CD14-positive monocyte (primary cell): ENCODE measurements around the gene MATK. TPM values are rescaled to one million over a fixed set of nuclear protein-coding genes. Genes with fewer than 3 reads are reported as not detected.

Source experiments
- DNase-seq, 3 donors: peaks; one replicate each; pipeline ENCODE4 v3.0.0-alpha.2; 2011 to 2022
- H2AFZ ChIP-seq: 2 replicates; pipeline ENCODE4 v1.6.0; 2012; ENCODE audit warnings: mild to moderate bottlenecking, low read depth, low read length, inconsistent platforms; ENCODE audit not compliant: insufficient read depth, poor library complexity, severe bottlenecking
- H3K27ac ChIP-seq, 2 donors: 1 replicate in 1 of 2; 2 replicates in 1 of 2; pipeline ENCODE4 v1.5.1; 2012 to 2013; ENCODE audit warnings: low read length in 2 of 2, control low read depth in 1 of 2, inconsistent platforms in 1 of 2, low read depth in 1 of 2, mild to moderate bottlenecking in 1 of 2
- H3K27me3 ChIP-seq, 2 donors: one replicate each; pipeline versions ENCODE4 v1.6.0 to v1.6.1; 2011 to 2013; ENCODE audit warnings: low read length in 2 of 2; ENCODE audit not compliant: control insufficient read depth in 2 of 2, insufficient read depth in 2 of 2
- H3K36me3 ChIP-seq, 2 donors: replicated peaks in 1 of 2; 1 replicate in 1 of 2; 2 replicates in 1 of 2; pipeline versions ENCODE4 v1.5.1 to v1.6.1; 2012 to 2013; ENCODE audit warnings: low read length in 2 of 2, control low read depth in 1 of 2, inconsistent platforms in 1 of 2, mild to moderate bottlenecking in 1 of 2; ENCODE audit not compliant: insufficient read depth in 2 of 2, control insufficient read depth in 1 of 2
- H3K4me1 ChIP-seq, 2 donors: 1 replicate in 1 of 2; 2 replicates in 1 of 2; pipeline versions ENCODE4 v1.5.1 to v1.6.1; 2012 to 2013; ENCODE audit warnings: low read length in 2 of 2, control low read depth in 1 of 2, inconsistent platforms in 1 of 2, mild to moderate bottlenecking in 1 of 2, moderate library complexity in 1 of 2; ENCODE audit not compliant: insufficient read depth in 2 of 2, control insufficient read depth in 1 of 2
- H3K4me2 ChIP-seq: replicated peaks from 2 replicates; pipeline ENCODE3; 2012; ENCODE audit warnings: low read length, moderate library complexity, mild to moderate bottlenecking; ENCODE audit not compliant: poor library complexity, severe bottlenecking; ENCODE audit errors: extremely low read depth
- H3K4me3 ChIP-seq, 3 experiments: fragments of 200-600 bp in 1 of 3; sonication (generic) in 1 of 3; replicated peaks in 1 of 3; 1 replicate in 2 of 3; 2 replicates in 1 of 3; pipeline ENCODE4 v1.5.1; 2011 to 2013; ENCODE audit warnings: low read length in 3 of 3, mild to moderate bottlenecking in 3 of 3, control low read depth in 2 of 3, low read depth in 2 of 3, inconsistent platforms in 1 of 3, moderate library complexity in 1 of 3
- H3K79me2 ChIP-seq: 2 replicates; pipeline ENCODE4 v1.6.0; 2012; ENCODE audit warnings: mild to moderate bottlenecking, control low read depth, inconsistent platforms, low read length, moderate library complexity; ENCODE audit not compliant: insufficient read depth
- H3K9ac ChIP-seq: 2 replicates; pipeline ENCODE4 v1.6.0; 2017; ENCODE audit warnings: low read length, mild to moderate bottlenecking; ENCODE audit not compliant: insufficient read depth, poor library complexity, severe bottlenecking
- H3K9me3 ChIP-seq, 2 donors: replicated peaks in 1 of 2; 1 replicate in 1 of 2; 2 replicates in 1 of 2; pipeline versions ENCODE4 v1.5.1 to v1.6.1; 2012 to 2013; ENCODE audit warnings: low read length in 2 of 2, control low read depth in 1 of 2; ENCODE audit not compliant: control insufficient read depth in 1 of 2, insufficient read depth in 1 of 2
- H4K20me1 ChIP-seq: 2 replicates; pipeline ENCODE4 v1.6.0; 2012; ENCODE audit warnings: mild to moderate bottlenecking, low read length, control low read depth, moderate library complexity; ENCODE audit not compliant: insufficient read depth
- H3K27ac Mint-ChIP-seq, 7 donors: one replicate each; pipeline ENCODE4 v1.8.0; 2020; ENCODE audit warnings: mild to moderate bottlenecking in 7 of 7, mixed read lengths in 7 of 7, moderate library complexity in 6 of 7, inconsistent platforms in 2 of 7
- H3K27me3 Mint-ChIP-seq, 3 donors: one replicate each; pipeline ENCODE4 v1.8.0; 2021 to 2022; ENCODE audit warnings: low read depth in 3 of 3, mild to moderate bottlenecking in 3 of 3, mixed read lengths in 3 of 3, moderate library complexity in 3 of 3, inconsistent platforms in 1 of 3
- H3K36me3 Mint-ChIP-seq, 2 donors: one replicate each; pipeline ENCODE4 v1.8.0; 2020; ENCODE audit warnings: mixed read lengths in 2 of 2, inconsistent platforms in 1 of 2, mild to moderate bottlenecking in 1 of 2
- H3K4me1 Mint-ChIP-seq: one replicate; pipeline ENCODE4 v1.8.0; 2020; ENCODE audit warnings: mild to moderate bottlenecking, mixed read lengths
- H3K4me3 Mint-ChIP-seq, 2 donors: one replicate each; pipeline ENCODE4 v1.8.0; 2020; ENCODE audit warnings: mild to moderate bottlenecking in 2 of 2, mixed read lengths in 2 of 2, moderate library complexity in 1 of 2
- H3K9me3 Mint-ChIP-seq, 7 donors: one replicate each; pipeline ENCODE4 v1.8.0; 2020 to 2022; ENCODE audit warnings: mixed read lengths in 7 of 7, mild to moderate bottlenecking in 6 of 7, moderate library complexity in 6 of 7, inconsistent platforms in 2 of 7
- WGBS: methylation state at CpG from one replicate; pipeline ENCODE4 v1.1.5; 2013; ENCODE audit warnings: missing lambda C conversion rate; ENCODE audit not compliant: insufficient coverage; 5-methylcytosine and 5-hydroxymethylcytosine counted together
- intact Hi-C, 2 donors: fragments of 100-400 bp; cut with micrococcal nuclease; formaldehyde crosslinking; loops; one replicate each; pipeline versions ENCODE4 v1.15.0 to v1.15.1; 2023
- polyA plus RNA-seq, 3 donors: library from polyadenylated mRNA; depleted of rRNA in 1 of 3; unstranded in 2 of 3; stranded (reverse) in 1 of 3; fragments of 300-500 nt in 2 of 3; fragments of >200 nt in 1 of 3; fragmentation: Illumina TruSeq in 2 of 3; gene quantifications; 1 replicate in 2 of 3; 2 replicates in 1 of 3; pipeline ENCODE4 v1.2.3, GENCODE V29; 2012 to 2021
- TF ChIP-seq, protein P1 (sequence below): fragments of 200-600 bp; IDR thresholded peaks from one replicate; pipeline ENCODE4 v1.8.0; 2022; ENCODE audit warnings: antibody characterized with exemption, mild to moderate bottlenecking

MATK gene
- polyA plus RNA-seq, 3 donors = 0.20 to 0.44 (median 0.35) TPM

DNA sequence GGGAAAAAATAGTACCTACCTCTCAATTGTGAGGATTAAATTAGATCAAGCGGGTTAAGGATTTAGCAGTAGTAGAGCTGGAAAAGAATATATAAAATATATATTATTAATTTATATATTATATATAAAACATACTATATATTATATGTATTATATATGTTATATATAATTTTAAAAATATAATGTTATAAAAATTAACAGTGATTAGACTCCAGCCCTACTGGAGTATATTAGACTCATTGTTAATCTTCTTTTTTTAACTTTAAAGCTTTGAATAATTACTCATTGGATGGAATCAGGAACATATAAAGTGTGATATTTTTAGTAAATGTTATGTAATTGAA lies 24.1 kb downstream of the MATK start:
- Histone ChIP-seq H3K27ac (peak overlapping the region; percentile 98 to 99), H3K27me3 (no peaks in the 10 kb centered on the region), H2AFZ (no peak overlapping the region), H3K9ac (no peak overlapping the region), H3K4me2 (peak overlapping the region; percentile 79), H3K79me2 (peaks cover 12% of the 10 kb centered on the region), H4K20me1 (peaks cover 4% of the 10 kb centered on the region), H3K36me3 (peaks cover 19 to 29% of the 10 kb centered on the region in 2 donors), H3K4me1 (peaks cover 23 to 24% of the 10 kb centered on the region in 2 donors), H3K4me3 (peak overlapping the region in 2 of 3 experiments; percentile 87 to 95), H3K9me3 (no peaks in the 10 kb centered on the region)
- no peak for DNase-seq
- Mint-ChIP-seq H3K36me3 (peaks cover 11 to 48% of the 10 kb centered on the region in 2 donors), H3K4me1 (peaks cover 19% of the 10 kb centered on the region), H3K27me3 (peaks cover 0 to 3% (median 0%) of the 10 kb centered on the region in 3 donors), H3K27ac (peak overlapping the region; percentile 99 to 100 (median 99)), H3K4me3 (peak overlapping the region; percentile 93 to 98), H3K9me3 (no peaks in the 10 kb centered on the region)
- TF ChIP-seq, protein P1, sequence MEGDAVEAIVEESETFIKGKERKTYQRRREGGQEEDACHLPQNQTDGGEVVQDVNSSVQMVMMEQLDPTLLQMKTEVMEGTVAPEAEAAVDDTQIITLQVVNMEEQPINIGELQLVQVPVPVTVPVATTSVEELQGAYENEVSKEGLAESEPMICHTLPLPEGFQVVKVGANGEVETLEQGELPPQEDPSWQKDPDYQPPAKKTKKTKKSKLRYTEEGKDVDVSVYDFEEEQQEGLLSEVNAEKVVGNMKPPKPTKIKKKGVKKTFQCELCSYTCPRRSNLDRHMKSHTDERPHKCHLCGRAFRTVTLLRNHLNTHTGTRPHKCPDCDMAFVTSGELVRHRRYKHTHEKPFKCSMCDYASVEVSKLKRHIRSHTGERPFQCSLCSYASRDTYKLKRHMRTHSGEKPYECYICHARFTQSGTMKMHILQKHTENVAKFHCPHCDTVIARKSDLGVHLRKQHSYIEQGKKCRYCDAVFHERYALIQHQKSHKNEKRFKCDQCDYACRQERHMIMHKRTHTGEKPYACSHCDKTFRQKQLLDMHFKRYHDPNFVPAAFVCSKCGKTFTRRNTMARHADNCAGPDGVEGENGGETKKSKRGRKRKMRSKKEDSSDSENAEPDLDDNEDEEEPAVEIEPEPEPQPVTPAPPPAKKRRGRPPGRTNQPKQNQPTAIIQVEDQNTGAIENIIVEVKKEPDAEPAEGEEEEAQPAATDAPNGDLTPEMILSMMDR = no peak
- intact Hi-C loops = loop anchor here in 1 of 2 donors (5.0 kb wide), 1 partner anchor 60 kb away; no protein-coding TSS in a partner anchor
- no CpG with 5 or more reads among the region's 1 CpG for WGBS

DNA sequence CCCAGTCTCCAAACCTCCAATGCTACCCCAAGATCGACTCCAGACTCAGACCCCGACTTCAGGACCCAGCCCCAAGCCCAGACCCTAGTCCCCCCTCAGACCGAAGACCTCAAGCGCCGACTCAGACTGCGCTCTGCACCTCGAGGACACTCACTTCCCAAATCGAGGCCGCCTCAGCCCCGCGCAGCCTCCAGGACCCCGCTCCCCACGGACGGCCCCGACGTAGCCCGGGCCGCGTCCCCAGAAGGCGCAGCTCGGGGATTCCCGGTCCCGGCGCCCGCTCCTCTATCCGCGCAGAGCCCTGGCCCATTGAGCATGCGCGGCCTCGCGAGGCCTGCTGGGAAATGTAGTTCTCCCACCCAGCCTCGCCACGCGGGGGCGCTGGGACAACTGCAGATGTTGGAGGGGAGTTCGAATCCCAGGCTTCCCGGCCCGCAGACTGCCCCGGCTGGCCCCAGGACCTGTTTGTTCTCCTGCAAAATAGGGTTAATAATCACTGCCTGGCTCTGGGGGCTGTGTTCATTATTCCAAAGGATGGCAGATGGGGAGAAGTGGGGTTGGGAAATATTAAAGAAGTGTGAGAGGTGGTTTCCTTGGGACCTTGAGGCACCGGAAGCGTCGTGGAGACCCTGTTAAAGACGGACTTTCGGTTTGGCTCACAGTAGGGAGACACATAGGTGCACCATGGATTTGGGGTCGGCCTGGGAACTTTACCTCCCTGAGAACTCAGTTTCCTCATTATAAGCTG lies 24.6 kb downstream of the MATK start, which contains the start of gene APBA3:
Gene APBA3, minus strand, starts transcription at position 311 of the 748 bp plus-strand sequence. CDS start 1,428 bp downstream, outside the sequence.
- Mint-ChIP-seq H3K27me3 (peaks cover 0 to 3% (median 0%) of the 10 kb centered on the region in 3 donors), H3K9me3 (no peaks in the 10 kb centered on the region), H3K36me3 (peaks cover 8 to 46% of the 10 kb centered on the region in 2 donors), H3K4me1 (peaks cover 19% of the 10 kb centered on the region), H3K4me3 (peak within 1 kb of the TSS; percentile 93 to 98), H3K27ac (peak within 1 kb of the TSS; percentile 99 to 100 (median 99))
- peaks cover 23 to 24% of the 10 kb centered on the region in 2 donors for H3K4me1 ChIP-seq
- peaks cover 12% of the 10 kb centered on the region for H3K79me2 ChIP-seq
- H3K4me3 ChIP-seq = peak within 1 kb of the TSS; percentile 52 to 95 (median 87)
- peaks cover under 1% of the 10 kb centered on the region for H4K20me1 ChIP-seq
- H2AFZ ChIP-seq = peak within 1 kb of the TSS; percentile 91
- peak; percentile 88 to 92 (median 88) for DNase-seq
- TF ChIP-seq, protein P1 = peak; percentile 74
- peak within 1 kb of the TSS; percentile 98 to 99 for H3K27ac ChIP-seq
- H3K9ac ChIP-seq = peak within 1 kb of the TSS; percentile 94
- no peaks in the 10 kb centered on the region for H3K27me3 ChIP-seq
- intact Hi-C loops = loop anchor here in 1 of 2 donors (5.0 kb wide), 1 partner anchor 61 kb away; no protein-coding TSS in a partner anchor
- no peaks in the 10 kb centered on the region for H3K9me3 ChIP-seq
- under 1% methylated on average over 35 of the region's 45 CpGs for WGBS
- H3K4me2 ChIP-seq = peak within 1 kb of the TSS; percentile 79
- peaks cover 14 to 24% of the 10 kb centered on the region in 2 donors for H3K36me3 ChIP-seq
